ENCODE results near the gene PPP1R2B.

PPP1R2B gene

DNA sequence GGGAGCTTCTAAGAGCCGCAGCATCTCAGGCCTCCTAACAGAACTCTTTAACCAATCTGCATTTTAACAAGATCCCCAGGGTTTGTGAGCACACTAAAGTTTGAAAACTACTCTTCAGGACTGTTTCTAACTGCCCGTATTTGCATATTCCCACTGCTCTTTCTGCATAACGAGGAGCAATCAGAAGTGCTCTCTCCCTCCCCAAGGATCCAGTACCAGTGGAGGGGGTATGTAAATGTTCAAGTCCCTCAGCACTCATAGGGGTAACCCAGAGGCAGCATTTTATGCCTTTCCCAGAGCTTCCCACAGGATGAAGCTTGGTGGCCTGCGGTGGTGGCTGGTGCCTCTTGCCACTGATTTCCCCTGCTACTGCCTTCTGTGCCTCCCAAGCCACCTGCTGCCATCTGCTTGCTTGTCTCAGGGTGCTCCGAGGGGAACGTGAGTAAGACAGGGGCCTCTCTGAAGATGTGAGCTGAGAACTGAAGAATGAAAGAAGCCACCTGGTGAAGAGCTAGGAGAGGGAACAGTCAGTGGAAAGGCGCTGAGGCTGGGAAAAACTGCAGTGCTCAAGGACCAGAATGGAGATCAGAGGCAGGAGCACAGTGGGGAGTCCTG lies 30.0 kb upstream of the PPP1R2B start:
- DNase-seq (ENCODE audit: low read depth), result no peak
- H3K4me3 ChIP-seq (ENCODE audit: low read depth, low read length), result no peak overlapping the region
- TF ChIP-seq, protein P1, sequence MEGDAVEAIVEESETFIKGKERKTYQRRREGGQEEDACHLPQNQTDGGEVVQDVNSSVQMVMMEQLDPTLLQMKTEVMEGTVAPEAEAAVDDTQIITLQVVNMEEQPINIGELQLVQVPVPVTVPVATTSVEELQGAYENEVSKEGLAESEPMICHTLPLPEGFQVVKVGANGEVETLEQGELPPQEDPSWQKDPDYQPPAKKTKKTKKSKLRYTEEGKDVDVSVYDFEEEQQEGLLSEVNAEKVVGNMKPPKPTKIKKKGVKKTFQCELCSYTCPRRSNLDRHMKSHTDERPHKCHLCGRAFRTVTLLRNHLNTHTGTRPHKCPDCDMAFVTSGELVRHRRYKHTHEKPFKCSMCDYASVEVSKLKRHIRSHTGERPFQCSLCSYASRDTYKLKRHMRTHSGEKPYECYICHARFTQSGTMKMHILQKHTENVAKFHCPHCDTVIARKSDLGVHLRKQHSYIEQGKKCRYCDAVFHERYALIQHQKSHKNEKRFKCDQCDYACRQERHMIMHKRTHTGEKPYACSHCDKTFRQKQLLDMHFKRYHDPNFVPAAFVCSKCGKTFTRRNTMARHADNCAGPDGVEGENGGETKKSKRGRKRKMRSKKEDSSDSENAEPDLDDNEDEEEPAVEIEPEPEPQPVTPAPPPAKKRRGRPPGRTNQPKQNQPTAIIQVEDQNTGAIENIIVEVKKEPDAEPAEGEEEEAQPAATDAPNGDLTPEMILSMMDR (conservative IDR thresholded peaks at IDR 0.05; ENCODE audit: low read depth, low read length), result no peak

DNA sequence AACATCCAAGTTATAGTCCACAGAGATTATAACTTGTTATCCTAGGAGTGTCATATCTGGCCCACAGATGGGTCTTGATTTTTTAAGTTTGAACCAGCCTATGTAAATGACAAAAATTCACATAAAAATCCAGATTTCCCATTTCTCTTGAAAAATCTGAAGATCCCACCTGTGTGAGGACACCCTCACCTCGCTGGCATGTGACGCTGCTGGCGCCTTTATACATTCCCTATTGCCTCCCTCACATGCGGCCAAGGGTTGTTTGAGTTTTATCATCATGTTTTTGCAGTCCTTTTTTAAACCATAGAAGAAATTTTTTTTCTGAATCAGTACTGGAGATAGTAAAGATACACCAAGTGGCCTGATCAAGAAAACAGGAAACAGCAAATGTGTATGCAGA lies 25.9 kb upstream of the PPP1R2B start:
- no peak for DNase-seq (ENCODE audit: low read depth)
- no peak overlapping the region for H3K4me3 ChIP-seq (ENCODE audit: low read depth, low read length)
- TF ChIP-seq, protein P1 (conservative IDR thresholded peaks at IDR 0.05; ENCODE audit: low read depth, low read length), result no peak

DNA sequence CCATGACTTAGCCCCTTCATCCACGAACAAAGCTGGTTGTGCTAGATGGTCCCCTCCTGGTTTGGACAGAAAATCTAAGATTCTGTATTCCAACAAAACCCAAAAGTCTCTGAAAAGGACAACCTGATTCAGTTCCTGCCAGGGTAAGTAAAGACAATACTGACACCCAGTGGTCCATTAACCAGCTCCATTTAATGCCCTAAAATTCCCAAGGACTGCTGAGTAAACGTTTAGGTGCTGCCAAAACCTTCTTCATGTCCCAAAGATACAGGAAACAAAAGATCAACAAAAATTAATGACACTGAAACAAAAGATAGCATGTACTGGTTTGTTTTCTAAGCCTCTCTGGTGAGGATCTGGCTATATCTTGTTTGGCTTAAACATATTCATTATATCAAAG lies 25.3 kb upstream of the PPP1R2B start:
- H3K4me3 ChIP-seq (ENCODE audit: low read depth, low read length), result no peak overlapping the region
- TF ChIP-seq, protein P1 (conservative IDR thresholded peaks at IDR 0.05; ENCODE audit: low read depth, low read length), result peak; percentile 27
- peak; percentile 20 for DNase-seq (ENCODE audit: low read depth)

DNA sequence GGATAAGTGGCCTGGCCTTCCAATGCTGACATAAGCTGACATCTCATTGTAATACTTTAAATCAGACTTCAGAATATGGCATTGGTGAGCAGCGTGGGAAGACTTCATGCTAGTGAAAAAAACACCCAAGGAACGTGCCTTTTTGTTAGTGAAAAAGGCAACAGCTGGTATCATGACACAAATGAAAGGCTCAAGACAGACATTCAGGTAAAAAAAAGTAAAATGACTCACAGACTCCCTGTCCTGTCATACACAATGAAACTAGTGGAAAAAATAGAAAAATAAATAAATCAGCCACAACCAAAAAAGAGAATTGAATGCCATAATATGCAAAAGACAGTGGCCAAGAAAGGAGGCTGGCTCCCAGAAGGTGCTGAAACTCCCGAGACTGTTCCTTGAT lies 24.4 kb upstream of the PPP1R2B start:
- H3K4me3 ChIP-seq (ENCODE audit: low read depth, low read length), result no peak overlapping the region
- TF ChIP-seq, protein P1 (conservative IDR thresholded peaks at IDR 0.05; ENCODE audit: low read depth, low read length), result no peak
- no peak for DNase-seq (ENCODE audit: low read depth)

DNA sequence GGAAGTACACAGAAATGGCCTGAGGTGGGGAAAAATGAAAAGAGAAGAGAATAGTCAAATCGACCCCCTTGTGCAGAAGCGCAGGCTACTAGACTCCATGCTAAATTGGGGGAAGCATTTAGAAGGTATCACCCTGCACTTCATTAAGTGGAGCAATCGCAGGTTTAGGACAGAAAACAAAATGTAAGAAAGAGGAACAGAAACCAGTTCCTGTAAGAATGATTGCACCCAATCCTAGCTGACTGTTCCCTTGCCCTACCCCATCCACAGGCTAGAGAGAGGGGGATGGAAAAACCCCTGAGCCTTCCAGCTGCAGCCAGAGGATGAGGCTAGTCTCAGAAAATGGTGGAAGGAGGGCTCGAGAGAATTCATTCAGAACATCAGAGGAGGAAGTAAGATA lies 23.9 kb upstream of the PPP1R2B start:
- no peak for DNase-seq (ENCODE audit: low read depth)
- no peak overlapping the region for H3K4me3 ChIP-seq (ENCODE audit: low read depth, low read length)
- TF ChIP-seq, protein P1 (conservative IDR thresholded peaks at IDR 0.05; ENCODE audit: low read depth, low read length), result no peak

DNA sequence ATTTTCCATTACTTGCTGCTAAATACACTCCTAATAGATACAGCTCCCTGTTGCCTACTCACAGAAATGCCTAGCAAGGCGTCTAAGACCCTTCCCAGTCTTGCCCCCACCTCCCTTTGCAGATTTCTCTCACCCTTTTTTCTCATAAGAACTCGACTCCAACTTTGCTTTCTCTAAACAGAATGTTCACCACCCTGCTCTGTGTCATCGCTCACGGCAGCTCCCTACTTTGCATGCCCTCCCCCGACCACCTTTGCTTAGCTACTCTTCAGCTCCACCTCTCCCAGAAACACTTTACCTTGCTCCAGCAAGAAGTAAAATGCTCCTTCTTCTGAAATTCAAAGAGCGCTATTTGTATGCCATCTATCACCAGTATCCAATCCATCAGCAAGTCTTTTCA lies 15.2 kb upstream of the PPP1R2B start:
- H3K4me3 ChIP-seq (ENCODE audit: low read depth, low read length), result no peak overlapping the region
- no peak for DNase-seq (ENCODE audit: low read depth)
- TF ChIP-seq, protein P1 (conservative IDR thresholded peaks at IDR 0.05; ENCODE audit: low read depth, low read length), result no peak

DNA sequence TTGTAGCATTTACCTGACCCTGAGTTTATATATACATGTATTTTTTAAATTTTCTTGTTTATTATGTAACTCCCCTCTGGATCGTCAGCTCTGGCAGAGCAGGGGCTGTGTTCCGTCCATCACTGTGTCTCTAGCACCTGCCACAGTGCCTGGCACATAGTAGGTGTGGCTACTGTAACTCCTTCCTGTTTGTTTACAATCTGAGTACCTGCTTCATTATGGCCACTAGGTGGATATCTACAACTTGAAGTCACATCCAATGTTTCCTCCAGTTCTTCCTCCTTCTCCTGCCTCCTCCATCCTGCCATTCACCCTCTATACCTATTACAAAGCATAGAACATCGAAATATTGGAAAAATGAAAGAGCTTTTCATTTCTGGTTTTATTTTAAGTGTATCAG lies 14.2 kb upstream of the PPP1R2B start:
- TF ChIP-seq, protein P1 (conservative IDR thresholded peaks at IDR 0.05; ENCODE audit: low read depth, low read length), result no peak
- DNase-seq (ENCODE audit: low read depth), result no peak
- H3K4me3 ChIP-seq (ENCODE audit: low read depth, low read length), result no peak overlapping the region
